Measurements from ENCODE around the gene MORN4. TPM values are rescaled to one million over a fixed set of nuclear protein-coding genes. Genes with fewer than 3 reads are reported as not detected.
A peak's percentile ranks its signal among the peaks of the same experiment; 100 is the strongest.

The MORN4 gene
- total RNA-seq, 3 donors from 2014 or later (not counting 1 experiment from before 2014, with no cell fraction given) = 0.14 to 2.0 (median 1.6) TPM

- no peaks in the 10 kb centered on the region for H3K36me3 ChIP-seq (ENCODE audit: control insufficient read depth, insufficient read depth, low read length)
- no peaks in the 10 kb centered on the region for H3K36me3 Mint-ChIP-seq
- no peak overlapping the region for H3K27ac Mint-ChIP-seq
- no peaks in the 10 kb centered on the region for H3K9me3 ChIP-seq (ENCODE audit: control insufficient read depth, insufficient read depth, low read length)
- DNase-seq = no peak
- H3K27me3 ChIP-seq (ENCODE audit: control insufficient read depth, insufficient read depth, low read length) = no peaks in the 10 kb centered on the region
- no peak overlapping the region for H3K4me3 ChIP-seq (ENCODE audit: low read length)
- no peak overlapping the region for H3K27ac ChIP-seq (ENCODE audit: low read length)
- TF ChIP-seq CTCF (IDR thresholded peaks at IDR 0.05) = no peak
- no CpG with 5 or more reads among the region's 1 CpG for WGBS (ENCODE audit: insufficient coverage)
- ATAC-seq = no peak
- peaks cover 19 to 21% of the 10 kb centered on the region in 2 donors for H3K4me1 Mint-ChIP-seq
- intact Hi-C loops (cut with micrococcal nuclease) = no loop called here
- H3K27me3 Mint-ChIP-seq (ENCODE audit: low read depth in 2 of 2) = peaks cover 6 to 7% of the 10 kb centered on the region in 2 donors
- no peaks in the 10 kb centered on the region for H3K9me3 Mint-ChIP-seq
- peaks cover 17% of the 10 kb centered on the region for H3K4me1 ChIP-seq (ENCODE audit: control insufficient read depth, insufficient read depth, low read length)
- H3K4me3 Mint-ChIP-seq = no peak overlapping the region
These were observed 2.3 kb upstream of the MORN4 start for GRCh38 chr10:97635577-97635976.

- peak in 1 of 2 donors; percentile 34 for DNase-seq
- Histone ChIP-seq H3K36me3 (ENCODE audit: control insufficient read depth, insufficient read depth, low read length) (no peaks in the 10 kb centered on the region), H3K27ac (ENCODE audit: low read length) (no peak overlapping the region), H3K27me3 (ENCODE audit: control insufficient read depth, insufficient read depth, low read length) (no peaks in the 10 kb centered on the region), H3K4me3 (ENCODE audit: low read length) (peak overlapping the region; percentile 53), H3K9me3 (ENCODE audit: control insufficient read depth, insufficient read depth, low read length) (no peaks in the 10 kb centered on the region), H3K4me1 (ENCODE audit: control insufficient read depth, insufficient read depth, low read length) (peaks cover 12% of the 10 kb centered on the region)
- peak overlapping the region; percentile 99 for H3K4me3 Mint-ChIP-seq
- intact Hi-C loops (cut with micrococcal nuclease) = loop anchor here (1.0 kb wide), 1 partner anchor 15 kb away; no protein-coding TSS in a partner anchor
- H3K9me3 Mint-ChIP-seq = no peaks in the 10 kb centered on the region
- no peak for ATAC-seq
- peaks cover 14% of the 10 kb centered on the region in 2 donors for H3K4me1 Mint-ChIP-seq
- 89% methylated on average over 8 of the region's 8 CpGs for WGBS (ENCODE audit: insufficient coverage)
- H3K36me3 Mint-ChIP-seq = no peaks in the 10 kb centered on the region
- H3K27ac Mint-ChIP-seq = peak overlapping the region; percentile 85 to 91
- peaks cover 6 to 7% of the 10 kb centered on the region in 2 donors for H3K27me3 Mint-ChIP-seq (ENCODE audit: low read depth in 2 of 2)
- TF ChIP-seq CTCF (IDR thresholded peaks at IDR 0.05) = no peak
These were observed 621 bp upstream of the MORN4 start for GRCh38 chr10:97633921-97634320.

- Histone ChIP-seq H3K9me3 (ENCODE audit: control insufficient read depth, insufficient read depth, low read length) (no peaks in the 10 kb centered on the region), H3K27ac (ENCODE audit: low read length) (no peak overlapping the region), H3K4me3 (ENCODE audit: low read length) (no peak overlapping the region), H3K4me1 (ENCODE audit: control insufficient read depth, insufficient read depth, low read length) (peaks cover 12% of the 10 kb centered on the region), H3K36me3 (ENCODE audit: control insufficient read depth, insufficient read depth, low read length) (no peaks in the 10 kb centered on the region), H3K27me3 (ENCODE audit: control insufficient read depth, insufficient read depth, low read length) (no peaks in the 10 kb centered on the region)
- ATAC-seq (no peak), DNase-seq (no peak)
- Mint-ChIP-seq H3K27me3 (ENCODE audit: low read depth in 2 of 2) (peaks cover 4 to 7% of the 10 kb centered on the region in 2 donors), H3K27ac (no peak overlapping the region), H3K4me3 (no peak overlapping the region), H3K9me3 (no peaks in the 10 kb centered on the region), H3K36me3 (no peaks in the 10 kb centered on the region), H3K4me1 (peaks cover 14% of the 10 kb centered on the region in 2 donors)
- no peak for TF ChIP-seq CTCF (IDR thresholded peaks at IDR 0.05)
- intact Hi-C loops (cut with micrococcal nuclease) = no loop called here
These were observed 2.2 kb downstream of the MORN4 start for GRCh38 chr10:97631098-97631497.

- ATAC-seq (no peak), DNase-seq (no peak)
- H3K9me3 Mint-ChIP-seq = no peaks in the 10 kb centered on the region
- Histone ChIP-seq H3K27me3 (ENCODE audit: control insufficient read depth, insufficient read depth, low read length) (no peaks in the 10 kb centered on the region), H3K27ac (ENCODE audit: low read length) (no peak overlapping the region), H3K36me3 (ENCODE audit: control insufficient read depth, insufficient read depth, low read length) (no peaks in the 10 kb centered on the region), H3K9me3 (ENCODE audit: control insufficient read depth, insufficient read depth, low read length) (no peaks in the 10 kb centered on the region), H3K4me3 (ENCODE audit: low read length) (no peak overlapping the region), H3K4me1 (ENCODE audit: control insufficient read depth, insufficient read depth, low read length) (peaks cover 12% of the 10 kb centered on the region)
- no peak overlapping the region for H3K27ac Mint-ChIP-seq
- H3K4me3 Mint-ChIP-seq = no peak overlapping the region
- 84% methylated on average over 3 of the region's 5 CpGs for WGBS (ENCODE audit: insufficient coverage)
- H3K27me3 Mint-ChIP-seq (ENCODE audit: low read depth in 2 of 2) = peaks cover 4 to 7% of the 10 kb centered on the region in 2 donors
- H3K36me3 Mint-ChIP-seq = no peaks in the 10 kb centered on the region
- H3K4me1 Mint-ChIP-seq = peaks cover 14% of the 10 kb centered on the region in 2 donors
- TF ChIP-seq CTCF (IDR thresholded peaks at IDR 0.05) = no peak
- intact Hi-C loops (cut with micrococcal nuclease) = no loop called here
These were observed 4.0 kb downstream of the MORN4 start for GRCh38 chr10:97629289-97629688.
